Prostate gland (tissue), 2 donors: ENCODE results near the gene BARX2. TPM values are rescaled to one million over a fixed set of nuclear protein-coding genes. Genes with fewer than 3 reads are reported as not detected.

Experiments used
- DNase-seq: peaks from one replicate; pipeline ENCODE4 v3.0.0-alpha.2; 2019; ENCODE audit warnings: low spot score
- H3K27ac ChIP-seq, 2 donors: fragments of 200-600 bp; sonication (generic); 2 replicates each; pipeline ENCODE4 v1.5.1; 2017 to 2019
- H3K27me3 ChIP-seq: fragments of 200-600 bp; sonication (generic); replicated peaks from 2 replicates; pipeline ENCODE4 v1.5.1; 2019; ENCODE audit not compliant: insufficient read depth
- H3K36me3 ChIP-seq, 2 donors: fragments of 200-600 bp; sonication (generic); 1 replicate in 1 of 2; 2 replicates in 1 of 2; pipeline versions ENCODE4 v1.5.1 to v1.8.1; 2017 to 2019
- H3K4me1 ChIP-seq: fragments of 200-600 bp; sonication (generic); replicated peaks from 2 replicates; pipeline ENCODE4 v1.5.1; 2019
- H3K4me3 ChIP-seq, 2 donors: fragments of 200-600 bp; sonication (generic); 2 replicates each; pipeline ENCODE4 v1.5.1; 2017 to 2019
- H3K9me3 ChIP-seq: fragments of 200-600 bp; sonication (generic); 2 replicates; pipeline ENCODE4 v1.5.1; 2017
- CTCF ChIP-seq, 4 experiments: fragments of 200-600 bp in 2 of 4; fragments of 450-650 bp in 2 of 4; sonication (generic) in 2 of 4; IDR thresholded peaks; 1 replicate in 3 of 4; 2 replicates in 1 of 4; pipeline ENCODE4 v1.5.1; 2016 to 2019; ENCODE audit warnings: antibody characterized with exemption in 4 of 4, mild to moderate bottlenecking in 2 of 4, moderate library complexity in 2 of 4
- POLR2A ChIP-seq: fragments of 450-650 bp; IDR thresholded peaks from one replicate; pipeline ENCODE4 v1.6.1; 2016; ENCODE audit warnings: antibody characterized with exemption, mild to moderate bottlenecking
- POLR2AphosphoS5 ChIP-seq: sonication (generic); formaldehyde crosslinking; IDR thresholded peaks from one replicate; pipeline ENCODE4 v1.6.1; 2017; ENCODE audit warnings: antibody characterized with exemption
- WGBS: methylation state at CpG from one replicate; pipeline ENCODE4 v1.1.5; 2018; 5-methylcytosine and 5-hydroxymethylcytosine counted together
- intact Hi-C: fragments of 100-400 bp; cut with DNase I; formaldehyde crosslinking; loops from one replicate; pipeline ENCODE4 v1.14.2; 2022
- total RNA-seq, 2 donors: library from RNA; depleted of rRNA; stranded (reverse); fragments of >200 nt; gene quantifications; one replicate each; pipeline ENCODE4 v1.1.0, GENCODE V29; 2016

Gene BARX2
- total RNA-seq, 2 donors from 2014 or later: 3.4 to 5.7 TPM

- no peak for DNase-seq
- 55% methylated on average over 9 of the region's 9 CpGs for WGBS
Observed at GRCh38 chr11:129395432-129395831, 19.8 kb downstream of the BARX2 start.

GRCh38 chr11:129395883-129396282 is 20.2 kb downstream of the BARX2 start:
- intact Hi-C loops: no loop called here
- WGBS: 92% methylated on average over 7 of the region's 7 CpGs
- Histone ChIP-seq H3K4me3 (no peak overlapping the region), H3K4me1 (no peaks in the 10 kb centered on the region), H3K36me3 (no peaks in the 10 kb centered on the region), H3K27me3 (no peaks in the 10 kb centered on the region), H3K9me3 (no peaks in the 10 kb centered on the region), H3K27ac (no peak overlapping the region)
- TF ChIP-seq CTCF (IDR thresholded peaks at IDR 0.05) (no peak), POLR2A (no peak), POLR2AphosphoS5 (no peak)
- no peak for DNase-seq

More at GRCh38 chr11:129395432-129395831, 19.8 kb downstream of the BARX2 start:
- Histone ChIP-seq H3K4me3 (no peak overlapping the region), H3K9me3 (no peaks in the 10 kb centered on the region), H3K36me3 (no peaks in the 10 kb centered on the region), H3K4me1 (no peaks in the 10 kb centered on the region), H3K27me3 (no peaks in the 10 kb centered on the region), H3K27ac (no peak overlapping the region)
- intact Hi-C loops: no loop called here
- no peak for TF ChIP-seq CTCF (IDR thresholded peaks at IDR 0.05)
- no peak for TF ChIP-seq POLR2AphosphoS5
- TF ChIP-seq POLR2A: no peak

GRCh38 chr11:129396454-129396853 is 20.8 kb downstream of the BARX2 start:
- no peaks in the 10 kb centered on the region for H3K36me3 ChIP-seq
- intact Hi-C loops: no loop called here
- no peak for TF ChIP-seq POLR2AphosphoS5
- no peak for TF ChIP-seq CTCF (IDR thresholded peaks at IDR 0.05)
- TF ChIP-seq POLR2A: no peak

GRCh38 chr11:129402206-129403171 is 26.8 kb downstream of the BARX2 start:
- Histone ChIP-seq H3K27me3 (no peaks in the 10 kb centered on the region), H3K36me3 (no peaks in the 10 kb centered on the region), H3K4me1 (no peaks in the 10 kb centered on the region), H3K4me3 (no peak overlapping the region), H3K9me3 (no peaks in the 10 kb centered on the region), H3K27ac (no peak overlapping the region)
- WGBS: 90% methylated on average over 3 of the region's 3 CpGs
- intact Hi-C loops: no loop called here
- no peak for DNase-seq
- no peak for TF ChIP-seq POLR2A
- no peak for TF ChIP-seq POLR2AphosphoS5
- no peak for TF ChIP-seq CTCF (IDR thresholded peaks at IDR 0.05)

More at GRCh38 chr11:129396454-129396853, 20.8 kb downstream of the BARX2 start:
- no peak overlapping the region for H3K4me3 ChIP-seq
- H3K9me3 ChIP-seq: no peaks in the 10 kb centered on the region
- H3K27ac ChIP-seq: no peak overlapping the region
- no peak for DNase-seq
- 74% methylated on average over 3 of the region's 3 CpGs for WGBS
- H3K4me1 ChIP-seq: no peaks in the 10 kb centered on the region
- no peaks in the 10 kb centered on the region for H3K27me3 ChIP-seq

GRCh38 chr11:129404731-129405130 is 29.1 kb downstream of the BARX2 start:
- H3K27me3 ChIP-seq: no peaks in the 10 kb centered on the region

More at GRCh38 chr11:129404731-129405130, 29.1 kb downstream of the BARX2 start:
- DNase-seq: no peak
- H3K36me3 ChIP-seq: no peaks in the 10 kb centered on the region
- TF ChIP-seq POLR2A (no peak), CTCF (IDR thresholded peaks at IDR 0.05) (no peak), POLR2AphosphoS5 (no peak)
- intact Hi-C loops: no loop called here
- H3K9me3 ChIP-seq: no peaks in the 10 kb centered on the region
- H3K4me1 ChIP-seq: no peaks in the 10 kb centered on the region
- no peak overlapping the region for H3K4me3 ChIP-seq
- H3K27ac ChIP-seq: no peak overlapping the region
- WGBS: 93% methylated on average over 4 of the region's 4 CpGs
